HUES64 (cell line): ENCODE results near the gene TMEM52.
A peak's percentile ranks its signal among the peaks of the same experiment; 100 is the strongest.

Experiments
- H3K27ac ChIP-seq: 2 replicates; pipeline ENCODE4 v1.7.0; 2013; ENCODE audit warnings: low read depth, low read length, inconsistent platforms
- H3K27me3 ChIP-seq: 2 replicates; pipeline ENCODE4 v1.6.1; 2013; ENCODE audit warnings: mild to moderate bottlenecking, low read length; ENCODE audit not compliant: insufficient read depth
- H3K36me3 ChIP-seq: 2 replicates; pipeline ENCODE4 v1.6.1; 2013; ENCODE audit warnings: mild to moderate bottlenecking, low read length; ENCODE audit not compliant: insufficient read depth
- H3K4me1 ChIP-seq: 2 replicates; pipeline ENCODE4 v1.6.1; 2013; ENCODE audit warnings: mild to moderate bottlenecking, low read length, moderate library complexity; ENCODE audit not compliant: insufficient read depth
- H3K4me3 ChIP-seq: 2 replicates; pipeline ENCODE4 v1.5.1; 2013; ENCODE audit warnings: mild to moderate bottlenecking, low read length, moderate library complexity
- H3K9ac ChIP-seq: 2 replicates; pipeline ENCODE4 v1.6.1; 2013; ENCODE audit warnings: mild to moderate bottlenecking, low read depth, low read length
- H3K9me3 ChIP-seq: 2 replicates; pipeline ENCODE4 v1.6.1; 2013; ENCODE audit warnings: low read depth, low read length; ENCODE audit not compliant: insufficient read depth
- WGBS: fragments of 150-250, 120-280 bp; methylation state at CpG from one replicate; pipeline ENCODE4 v1.1.7; 2013; ENCODE audit warnings: missing lambda C conversion rate; 5-methylcytosine and 5-hydroxymethylcytosine counted together

The TMEM52 gene

GRCh38 chr1:1925437-1926345, 6.6 kb upstream of the TMEM52 start:
- no peak overlapping the region for H3K9ac ChIP-seq
- no peak overlapping the region for H3K27ac ChIP-seq
- H3K4me1 ChIP-seq, result no peaks in the 10 kb centered on the region
- no peak overlapping the region for H3K4me3 ChIP-seq
- H3K36me3 ChIP-seq, result no peaks in the 10 kb centered on the region
- no peaks in the 10 kb centered on the region for H3K27me3 ChIP-seq
- 91% methylated on average over 27 of the region's 27 CpGs for WGBS
- H3K9me3 ChIP-seq, result no peaks in the 10 kb centered on the region

GRCh38 chr1:1924849-1925248, 5.8 kb upstream of the TMEM52 start:
- H3K4me3 ChIP-seq, result no peak overlapping the region
- WGBS, result 95% methylated on average over 21 of the region's 21 CpGs
- H3K4me1 ChIP-seq, result no peaks in the 10 kb centered on the region
- no peaks in the 10 kb centered on the region for H3K9me3 ChIP-seq
- H3K36me3 ChIP-seq, result no peaks in the 10 kb centered on the region
- no peak overlapping the region for H3K27ac ChIP-seq
- H3K27me3 ChIP-seq, result no peaks in the 10 kb centered on the region
- no peak overlapping the region for H3K9ac ChIP-seq

DNA sequence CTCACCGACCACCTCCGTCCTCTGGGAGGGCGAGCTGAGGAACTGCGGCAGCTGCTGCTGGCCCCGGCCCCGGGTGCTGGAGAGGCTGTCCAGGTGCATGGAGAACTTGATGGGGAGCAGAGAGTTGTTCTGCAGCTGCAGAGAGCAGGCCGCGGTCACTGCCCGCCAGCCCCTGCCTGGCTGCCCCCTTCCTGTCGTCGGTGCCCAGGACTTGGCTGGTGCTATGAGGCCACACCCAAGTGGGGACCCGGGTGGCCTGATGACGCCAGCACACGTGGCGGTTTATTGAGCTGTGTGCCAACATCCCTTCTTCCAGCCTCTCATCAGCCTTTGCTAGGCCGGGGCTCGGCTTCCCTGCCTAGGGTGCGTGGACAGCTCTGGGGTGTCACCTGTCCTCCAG, 5.3 kb upstream of the TMEM52 start:
- no peaks in the 10 kb centered on the region for H3K4me1 ChIP-seq
- H3K36me3 ChIP-seq, result no peaks in the 10 kb centered on the region
- H3K9me3 ChIP-seq, result no peaks in the 10 kb centered on the region
- H3K27me3 ChIP-seq, result no peaks in the 10 kb centered on the region
- 86% methylated on average over 18 of the region's 18 CpGs for WGBS
- H3K27ac ChIP-seq, result no peak overlapping the region
- H3K4me3 ChIP-seq, result no peak overlapping the region
- no peak overlapping the region for H3K9ac ChIP-seq

GRCh38 chr1:1922956-1923833, 4.1 kb upstream of the TMEM52 start:
- no peak overlapping the region for H3K4me3 ChIP-seq
- H3K4me1 ChIP-seq, result no peaks in the 10 kb centered on the region
- 86% methylated on average over 29 of the region's 29 CpGs for WGBS
- peaks cover 3% of the 10 kb centered on the region; the same call in 1 of the 2 replicates for H3K27me3 ChIP-seq
- no peaks in the 10 kb centered on the region for H3K36me3 ChIP-seq
- no peaks in the 10 kb centered on the region for H3K9me3 ChIP-seq
- no peak overlapping the region for H3K9ac ChIP-seq
- no peak overlapping the region for H3K27ac ChIP-seq

- Histone ChIP-seq H3K27me3 (peaks cover 9% of the 10 kb centered on the region; the same call in 1 of the 2 replicates), H3K4me3 (no peak overlapping the region), H3K27ac (no peak overlapping the region), H3K36me3 (no peaks in the 10 kb centered on the region), H3K9me3 (no peaks in the 10 kb centered on the region), H3K4me1 (no peaks in the 10 kb centered on the region), H3K9ac (no peak overlapping the region)
- WGBS, result 87% methylated on average over 6 of the region's 6 CpGs
Observed at GRCh38 chr1:1922702-1922955, 3.5 kb upstream of the TMEM52 start.

DNA sequence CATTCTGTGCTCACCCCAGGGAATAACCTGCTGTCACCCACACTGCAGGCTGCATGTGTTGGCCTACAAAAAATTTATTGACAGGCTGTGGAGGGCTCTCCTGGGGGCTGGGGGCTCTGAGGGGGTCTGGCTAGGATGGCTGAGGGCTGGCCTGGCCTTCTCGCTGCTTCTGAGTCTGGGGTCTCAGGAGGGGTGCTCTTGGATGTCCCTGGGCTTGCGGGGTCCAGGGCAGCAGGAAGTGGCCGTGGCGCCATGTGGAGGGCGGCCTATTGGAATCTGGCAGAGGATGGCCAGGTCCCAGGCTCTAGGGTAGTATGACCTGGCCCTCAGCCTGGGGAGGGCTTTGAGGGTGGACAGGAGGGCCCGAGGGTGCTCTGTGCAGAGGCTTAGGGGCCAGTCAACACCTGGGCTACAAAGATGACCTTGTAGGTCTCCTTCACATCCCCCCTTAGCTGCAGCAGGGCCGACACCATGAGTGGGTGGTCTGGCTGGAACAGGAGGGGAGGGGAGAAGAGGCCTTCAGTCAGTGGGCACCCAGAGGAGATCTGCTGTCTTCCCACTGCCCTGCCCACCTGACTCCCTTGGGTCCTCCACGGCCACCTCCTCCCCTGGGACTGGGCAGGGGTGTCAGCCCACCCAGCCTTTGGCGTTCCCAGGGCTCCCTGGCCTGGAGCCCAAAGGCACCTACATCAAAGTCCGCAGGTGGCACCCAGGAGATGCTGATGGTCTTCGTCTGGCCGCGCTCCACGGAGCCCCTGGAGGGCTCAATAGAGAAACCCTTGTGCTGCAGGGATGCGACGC, 3.0 kb upstream of the TMEM52 start:
- no peaks in the 10 kb centered on the region for H3K9me3 ChIP-seq
- H3K4me1 ChIP-seq, result no peaks in the 10 kb centered on the region
- no peak overlapping the region for H3K9ac ChIP-seq
- WGBS, result 92% methylated on average over 16 of the region's 16 CpGs
- no peak overlapping the region for H3K4me3 ChIP-seq
- no peaks in the 10 kb centered on the region for H3K36me3 ChIP-seq
- no peak overlapping the region for H3K27ac ChIP-seq
- H3K27me3 ChIP-seq, result peaks cover 13% of the 10 kb centered on the region; the same call in 1 of the 2 replicates

- 94% methylated on average over 6 of the region's 6 CpGs for WGBS
- no peaks in the 10 kb centered on the region for H3K9me3 ChIP-seq
- H3K27ac ChIP-seq, result no peak overlapping the region
- no peaks in the 10 kb centered on the region for H3K4me1 ChIP-seq
- H3K4me3 ChIP-seq, result no peak overlapping the region
- no peaks in the 10 kb centered on the region for H3K36me3 ChIP-seq
- H3K27me3 ChIP-seq, result peaks cover 13% of the 10 kb centered on the region; the same call in 1 of the 2 replicates
- no peak overlapping the region for H3K9ac ChIP-seq
Observed at GRCh38 chr1:1921459-1921862, 2.4 kb upstream of the TMEM52 start.

- no peaks in the 10 kb centered on the region for H3K36me3 ChIP-seq
Observed at GRCh38 chr1:1920608-1921458, 1.8 kb upstream of the TMEM52 start.

GRCh38 chr1:1920057-1920607, 1.1 kb upstream of the TMEM52 start:
- no peak overlapping the region for H3K27ac ChIP-seq
- H3K4me3 ChIP-seq, result peak overlapping the region; percentile 42; the same call in 1 of the 2 replicates
- WGBS, result 90% methylated on average over 6 of the region's 6 CpGs
- no peaks in the 10 kb centered on the region for H3K4me1 ChIP-seq
- H3K27me3 ChIP-seq, result peaks cover 13% of the 10 kb centered on the region; the same call in 1 of the 2 replicates
- no peak overlapping the region for H3K9ac ChIP-seq
- no peaks in the 10 kb centered on the region for H3K9me3 ChIP-seq
- no peaks in the 10 kb centered on the region for H3K36me3 ChIP-seq

More at GRCh38 chr1:1920608-1921458, 1.8 kb upstream of the TMEM52 start:
- WGBS, result 91% methylated on average over 27 of the region's 27 CpGs
- Histone ChIP-seq H3K27ac (no peak overlapping the region), H3K9ac (no peak overlapping the region), H3K4me1 (no peaks in the 10 kb centered on the region), H3K27me3 (peaks cover 13% of the 10 kb centered on the region; the same call in 1 of the 2 replicates), H3K9me3 (no peaks in the 10 kb centered on the region), H3K4me3 (no peak overlapping the region)
